A673 (cell line): ENCODE measurements around the gene CLDN34. TPM values are rescaled to one million over a fixed set of nuclear protein-coding genes. Genes with fewer than 3 reads are reported as not detected.

Source experiments
- BruUV-seq: library from RNA; stranded (reverse); fragments of 400-500 nt; replicated peaks from 2 replicates; lab custom pipeline; 2021; lab: Mats Ljungman, UMichigan
- CTCF ChIA-PET: fragments of 300-600 bp; sonication (Branson Sonifier 250); formaldehyde crosslinking; loops from one replicate; lab custom pipeline; 2022; ENCODE audit warnings: antibody characterized with exemption; lab: Charles Lee
- POLR2A ChIA-PET: fragments of 300-600 bp; sonication (Branson Sonifier 250); formaldehyde crosslinking; loops from one replicate; lab custom pipeline; 2022; ENCODE audit warnings: antibody characterized with exemption; ENCODE audit not compliant: low non-redundant PET; lab: Charles Lee
- DNase-seq: peaks from one replicate; pipeline ENCODE4 v3.0.0-alpha.2; 2015; ENCODE audit warnings: low spot score
- H3K27ac ChIP-seq: fragments of 200-600 bp; sonication (generic); 2 replicates; pipeline ENCODE4 v1.5.1; 2016; ENCODE audit warnings: mixed run types, low read depth, mild to moderate bottlenecking, mixed read lengths, antibody characterized with exemption, low read length; ENCODE audit not compliant: poor library complexity, severe bottlenecking
- H3K27me3 ChIP-seq: fragments of 200-600 bp; sonication (generic); replicated peaks from 2 replicates; pipeline ENCODE4 v1.6.1; 2017; ENCODE audit warnings: mixed run types, low read depth, mild to moderate bottlenecking, mixed read lengths, antibody characterized with exemption, low read length; ENCODE audit not compliant: insufficient read depth, poor library complexity
- H3K36me3 ChIP-seq: fragments of 200-600 bp; sonication (generic); 2 replicates; pipeline ENCODE4 v1.6.1; 2016; ENCODE audit warnings: mixed run types, mild to moderate bottlenecking, mixed read lengths, antibody characterized with exemption, low read length; ENCODE audit not compliant: insufficient read depth, poor library complexity, severe bottlenecking
- H3K4me1 ChIP-seq: fragments of 200-600 bp; sonication (generic); 2 replicates; pipeline ENCODE4 v1.6.1; 2017; ENCODE audit warnings: mixed run types, mild to moderate bottlenecking, mixed read lengths, antibody characterized with exemption, low read length; ENCODE audit not compliant: insufficient read depth, poor library complexity, severe bottlenecking
- H3K4me3 ChIP-seq: fragments of 200-600 bp; sonication (generic); 2 replicates; pipeline ENCODE4 v1.5.1; 2016; ENCODE audit warnings: low read depth, mixed run types, mild to moderate bottlenecking, mixed read lengths, low read length; ENCODE audit not compliant: poor library complexity, severe bottlenecking
- H3K9me3 ChIP-seq: fragments of 200-600 bp; sonication (generic); 2 replicates; pipeline ENCODE4 v1.6.1; 2016; ENCODE audit warnings: mixed run types, low read depth, mild to moderate bottlenecking, mixed read lengths, antibody characterized with exemption, low read length; ENCODE audit not compliant: poor library complexity, severe bottlenecking
- EZH2 ChIP-seq: fragments of 200-600 bp; sonication (generic); IDR thresholded peaks from 2 replicates; pipeline ENCODE4 v1.6.1; 2017; ENCODE audit warnings: borderline replicate concordance, low read depth, mild to moderate bottlenecking, mixed read lengths, antibody characterized with exemption, low read length; ENCODE audit not compliant: poor library complexity, severe bottlenecking
- intact Hi-C: fragments of 100-400 bp; cut with micrococcal nuclease; formaldehyde crosslinking; loops from one replicate; pipeline ENCODE4 v1.10.0; 2022; ENCODE audit not compliant: unreplicated experiment
- total RNA-seq: library from RNA; stranded (reverse); gene quantifications from 2 replicates; pipeline ENCODE4 v1.2.3, GENCODE V29; 2021
- TF ChIP-seq, protein P1 (sequence below): fragments of 300-800, 200-600 bp; sonication (generic); conservative IDR thresholded peaks from 2 replicates; pipeline ENCODE4 v1.5.1; 2017; ENCODE audit warnings: low read depth, mild to moderate bottlenecking, antibody characterized with exemption, low read length, moderate library complexity, mixed read lengths

The CLDN34 gene
- total RNA-seq, 1 experiment from 2014 or later = not detected

DNA sequence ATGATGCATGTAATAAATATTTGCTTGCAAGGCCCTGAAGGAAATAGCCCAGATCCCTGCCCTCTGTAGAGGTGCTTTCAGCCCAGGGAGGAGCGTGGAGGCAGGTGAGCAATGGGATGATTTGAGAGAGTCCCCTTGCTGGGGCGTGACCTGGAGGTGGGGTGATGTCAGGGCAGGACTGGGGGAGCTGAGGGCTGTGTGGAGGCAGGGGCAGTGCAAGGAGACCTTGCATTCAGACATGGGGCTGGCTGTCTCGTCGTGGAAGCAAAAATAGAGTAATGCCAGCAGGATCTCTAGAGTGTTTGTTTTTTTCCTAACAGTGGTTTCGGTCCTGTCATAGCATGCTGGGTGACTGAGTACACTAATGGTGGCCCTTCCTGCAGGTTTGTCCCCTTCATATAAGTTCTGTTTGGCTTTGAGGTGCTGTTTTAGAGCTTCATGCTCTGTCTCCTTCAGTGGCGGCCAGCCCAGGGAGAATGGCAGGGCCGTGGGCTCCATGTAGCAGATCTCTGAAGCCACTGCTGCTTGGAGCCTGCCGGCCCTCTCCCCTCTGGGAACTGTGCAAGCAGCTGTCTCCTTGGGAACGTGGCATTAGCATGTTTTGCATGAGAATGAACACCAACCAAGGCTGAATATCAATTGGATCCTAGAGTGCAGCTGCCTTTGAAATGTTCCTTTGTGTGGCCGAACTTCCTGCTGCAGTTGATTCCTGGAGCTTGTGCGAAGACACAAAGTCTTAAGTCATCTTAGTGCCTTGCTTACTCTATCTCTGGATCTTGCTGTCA lies 39.3 kb upstream of the CLDN34 start:
- no peak overlapping the region for H3K4me3 ChIP-seq
- peaks cover 6% of the 10 kb centered on the region for H3K4me1 ChIP-seq
- H3K36me3 ChIP-seq = no peaks in the 10 kb centered on the region
- intact Hi-C loops = no loop called here
- POLR2A ChIA-PET = no interaction called here
- DNase-seq = peak; percentile 74
- H3K27ac ChIP-seq = no peak overlapping the region
- CTCF ChIA-PET = interaction anchor here (0.6 kb wide), 1 partner anchor 103 kb away, joined by 3 read pairs; no protein-coding TSS in a partner anchor
- no peaks in the 10 kb centered on the region for H3K27me3 ChIP-seq
- TF ChIP-seq, protein P1, sequence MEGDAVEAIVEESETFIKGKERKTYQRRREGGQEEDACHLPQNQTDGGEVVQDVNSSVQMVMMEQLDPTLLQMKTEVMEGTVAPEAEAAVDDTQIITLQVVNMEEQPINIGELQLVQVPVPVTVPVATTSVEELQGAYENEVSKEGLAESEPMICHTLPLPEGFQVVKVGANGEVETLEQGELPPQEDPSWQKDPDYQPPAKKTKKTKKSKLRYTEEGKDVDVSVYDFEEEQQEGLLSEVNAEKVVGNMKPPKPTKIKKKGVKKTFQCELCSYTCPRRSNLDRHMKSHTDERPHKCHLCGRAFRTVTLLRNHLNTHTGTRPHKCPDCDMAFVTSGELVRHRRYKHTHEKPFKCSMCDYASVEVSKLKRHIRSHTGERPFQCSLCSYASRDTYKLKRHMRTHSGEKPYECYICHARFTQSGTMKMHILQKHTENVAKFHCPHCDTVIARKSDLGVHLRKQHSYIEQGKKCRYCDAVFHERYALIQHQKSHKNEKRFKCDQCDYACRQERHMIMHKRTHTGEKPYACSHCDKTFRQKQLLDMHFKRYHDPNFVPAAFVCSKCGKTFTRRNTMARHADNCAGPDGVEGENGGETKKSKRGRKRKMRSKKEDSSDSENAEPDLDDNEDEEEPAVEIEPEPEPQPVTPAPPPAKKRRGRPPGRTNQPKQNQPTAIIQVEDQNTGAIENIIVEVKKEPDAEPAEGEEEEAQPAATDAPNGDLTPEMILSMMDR = no peak
- TF ChIP-seq EZH2 = no peak
- no TSS peak for BruUV-seq
- H3K9me3 ChIP-seq = no peaks in the 10 kb centered on the region

DNA sequence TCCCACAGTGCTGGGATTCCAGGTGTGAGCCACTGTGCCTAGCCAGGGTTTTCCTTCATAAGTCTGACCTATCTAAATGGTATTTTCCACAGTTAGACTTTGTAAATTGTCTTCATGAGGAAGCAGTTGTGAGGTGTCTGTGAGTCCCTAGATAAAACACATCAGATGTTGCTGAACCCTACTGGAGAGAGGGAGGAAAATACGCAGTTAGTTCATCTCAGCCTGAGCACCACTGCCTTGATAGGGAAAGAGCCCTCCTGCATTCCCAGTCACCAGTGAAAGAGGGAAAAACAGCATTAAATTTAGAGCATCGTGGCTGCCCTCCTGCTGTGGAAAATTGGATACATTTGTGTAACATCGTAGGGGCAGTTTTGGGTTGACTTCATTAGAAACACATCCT lies 31.7 kb upstream of the CLDN34 start:
- intact Hi-C loops = no loop called here
- Histone ChIP-seq H3K27ac (no peak overlapping the region), H3K27me3 (no peaks in the 10 kb centered on the region), H3K4me3 (no peak overlapping the region), H3K36me3 (no peaks in the 10 kb centered on the region), H3K9me3 (no peaks in the 10 kb centered on the region), H3K4me1 (no peaks in the 10 kb centered on the region)
- BruUV-seq = no TSS peak
- POLR2A ChIA-PET = no interaction called here
- CTCF ChIA-PET = no interaction called here
- DNase-seq = no peak
- TF ChIP-seq, protein P1 = no peak
- TF ChIP-seq EZH2 = no peak

DNA sequence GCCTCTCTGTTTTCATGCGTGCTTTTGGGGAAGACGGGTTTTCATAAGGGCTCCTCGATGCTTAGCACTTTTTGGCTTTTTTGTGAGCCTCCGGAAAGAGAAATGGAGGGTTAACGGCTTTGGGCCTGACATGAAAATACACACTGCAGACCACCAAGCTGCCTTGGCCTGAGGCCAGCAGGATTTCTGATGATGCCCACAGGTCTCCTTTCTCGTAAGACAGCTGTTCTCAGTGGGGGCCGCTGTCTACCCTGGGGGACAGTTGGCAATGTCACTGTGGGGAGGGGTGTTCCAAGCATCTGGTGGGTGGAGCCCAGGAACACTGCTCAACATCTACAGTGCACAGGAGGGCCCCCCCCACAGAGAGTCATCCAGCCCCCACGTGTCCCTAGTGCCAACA lies 29.4 kb upstream of the CLDN34 start:
- no peak for DNase-seq
- H3K27ac ChIP-seq = no peak overlapping the region
- TF ChIP-seq, protein P1 = no peak
- no peak for TF ChIP-seq EZH2
- no peaks in the 10 kb centered on the region for H3K9me3 ChIP-seq
- POLR2A ChIA-PET = no interaction called here
- no TSS peak for BruUV-seq
- H3K4me1 ChIP-seq = no peaks in the 10 kb centered on the region
- H3K36me3 ChIP-seq = no peaks in the 10 kb centered on the region
- H3K4me3 ChIP-seq = no peak overlapping the region
- H3K27me3 ChIP-seq = no peaks in the 10 kb centered on the region
- intact Hi-C loops = no loop called here
- CTCF ChIA-PET = no interaction called here
